GM19035 (cell line): Measurements from ENCODE around the gene CSNK1A1L.
"Not testable (repeated sequence)": the region's sequence is repeated elsewhere in the genome, so short reads cannot be mapped to it uniquely, and the experiment has no call there.

Experiments
- ATAC-seq: cut with Tn5 transposase; IDR thresholded peaks from one replicate; pipeline ENCODE4 v1.9.1; 2021; ENCODE audit not compliant: unreplicated experiment

Gene CSNK1A1L

GRCh38 chr13:37059848-37060192 is 45.6 kb downstream of the CSNK1A1L start:
- ATAC-seq = peak; percentile 29

- ATAC-seq = peak; percentile 95
Measured at GRCh38 chr13:37058910-37059847, 46.3 kb downstream of the CSNK1A1L start, which contains the start of gene SUPT20H. TSS of gene SUPT20H (minus strand) at chr13:37059688. CDS start at chr13:37051490, 8,198 bp downstream.

GRCh38 chr13:37056228-37056627 is 49.2 kb downstream of the CSNK1A1L start:
- ATAC-seq = not testable (repeated sequence)
